Measurements from ENCODE around the gene MAGI2. TPM values are rescaled to one million over a fixed set of nuclear protein-coding genes. Genes with fewer than 3 reads are reported as not detected.

The MAGI2 gene
- total and polyA plus RNA-seq, 2 experiments from 2014 or later, result 10.4 to 26.4 TPM

GRCh38 chr7:79257959-79258358 is 195.5 kb downstream of the MAGI2 start:
- Mint-ChIP-seq H3K27me3 (ENCODE audit: insufficient read depth, low read depth, poor library complexity) (no peaks in the 10 kb centered on the region), H3K27ac (no peak overlapping the region), H3K4me3 (no peak overlapping the region), H3K36me3 (ENCODE audit: low read depth) (no peaks in the 10 kb centered on the region), H3K9me3 (no peaks in the 10 kb centered on the region), H3K4me1 (no peaks in the 10 kb centered on the region)
- Histone ChIP-seq H3K4me3 (no peak overlapping the region), H3K4me2 (no peak overlapping the region), H3K27me3 (ENCODE audit: insufficient read depth) (no peaks in the 10 kb centered on the region), H3K36me3 (ENCODE audit: insufficient read depth) (no peaks in the 10 kb centered on the region), H3K79me2 (replicated peaks; ENCODE audit: insufficient read depth) (no peaks in the 10 kb centered on the region), H2AFZ (no peak overlapping the region), H3K27ac (ENCODE audit: low read depth) (no peak overlapping the region), H3K4me1 (ENCODE audit: insufficient read depth) (no peaks in the 10 kb centered on the region), H3K9me2 (ENCODE audit: insufficient read depth) (no peaks in the 10 kb centered on the region), H3F3A (replicated peaks; ENCODE audit: low read depth) (no peaks in the 10 kb centered on the region), H4K20me1 (replicated peaks; ENCODE audit: insufficient read depth) (no peaks in the 10 kb centered on the region)
- no peak for DNase-seq (ENCODE audit: low spot score)
- no peak for ATAC-seq
- no peak for TF ChIP-seq EZH2 (IDR thresholded peaks at IDR 0.05; ENCODE audit: low read depth, unreplicated experiment)

- Histone ChIP-seq H3F3A (replicated peaks; ENCODE audit: low read depth) (no peaks in the 10 kb centered on the region), H3K27ac (ENCODE audit: low read depth) (no peak overlapping the region), H3K27me3 (ENCODE audit: insufficient read depth) (no peaks in the 10 kb centered on the region), H3K4me2 (no peak overlapping the region), H3K36me3 (ENCODE audit: insufficient read depth) (no peaks in the 10 kb centered on the region), H3K79me2 (replicated peaks; ENCODE audit: insufficient read depth) (no peaks in the 10 kb centered on the region), H4K20me1 (replicated peaks; ENCODE audit: insufficient read depth) (no peaks in the 10 kb centered on the region), H3K4me1 (ENCODE audit: insufficient read depth) (no peaks in the 10 kb centered on the region), H3K9me2 (ENCODE audit: insufficient read depth) (peaks cover 5% of the 10 kb centered on the region; the same call in 1 of the 2 replicates), H3K4me3 (no peak overlapping the region), H2AFZ (no peak overlapping the region)
- TF ChIP-seq EZH2phosphoT487 (IDR thresholded peaks at IDR 0.05; ENCODE audit: unreplicated experiment) (no peak), CTCF (conservative IDR thresholded peaks at IDR 0.05; ENCODE audit: low read depth in 2 of 2) (peak; percentile 54 to 77)
- peak; percentile 71 for ATAC-seq
- Mint-ChIP-seq H3K27me3 (ENCODE audit: insufficient read depth, low read depth, poor library complexity) (no peaks in the 10 kb centered on the region), H3K4me3 (no peak overlapping the region), H3K27ac (no peak overlapping the region), H3K36me3 (ENCODE audit: low read depth) (no peaks in the 10 kb centered on the region), H3K4me1 (no peaks in the 10 kb centered on the region), H3K9me3 (peaks cover 4% of the 10 kb centered on the region; the same call in 1 of the 3 replicates)
- peak; percentile 47 for DNase-seq (ENCODE audit: low spot score)
Observed at GRCh38 chr7:79245623-79246249, 207.7 kb downstream of the MAGI2 start.

GRCh38 chr7:79244482-79244881 is 209.0 kb downstream of the MAGI2 start:
- Histone ChIP-seq H3K9me2 (ENCODE audit: insufficient read depth) (peaks cover 5% of the 10 kb centered on the region; the same call in 1 of the 2 replicates), H3F3A (replicated peaks; ENCODE audit: low read depth) (no peaks in the 10 kb centered on the region), H4K20me1 (replicated peaks; ENCODE audit: insufficient read depth) (no peaks in the 10 kb centered on the region), H3K79me2 (replicated peaks; ENCODE audit: insufficient read depth) (no peaks in the 10 kb centered on the region), H3K4me2 (no peak overlapping the region), H2AFZ (peak overlapping the region; percentile 14; the same call in 1 of the 2 replicates), H3K4me1 (ENCODE audit: insufficient read depth) (no peaks in the 10 kb centered on the region), H3K36me3 (ENCODE audit: insufficient read depth) (no peaks in the 10 kb centered on the region), H3K27me3 (ENCODE audit: insufficient read depth) (no peaks in the 10 kb centered on the region), H3K4me3 (no peak overlapping the region), H3K27ac (ENCODE audit: low read depth) (no peak overlapping the region)
- Mint-ChIP-seq H3K27ac (no peak overlapping the region), H3K27me3 (ENCODE audit: insufficient read depth, low read depth, poor library complexity) (no peaks in the 10 kb centered on the region), H3K4me1 (no peaks in the 10 kb centered on the region), H3K9me3 (peaks cover 4% of the 10 kb centered on the region; the same call in 1 of the 3 replicates), H3K4me3 (no peak overlapping the region), H3K36me3 (ENCODE audit: low read depth) (no peaks in the 10 kb centered on the region)
- DNase-seq (ENCODE audit: low spot score) (no peak), ATAC-seq (no peak)
- TF ChIP-seq CREB1 (CRISPR knock-in tag; IDR thresholded peaks at IDR 0.05; ENCODE audit: low read depth) (no peak), CTCF (conservative IDR thresholded peaks at IDR 0.05; ENCODE audit: low read depth in 2 of 2) (no peak), ZNF331 (CRISPR knock-in tag; IDR thresholded peaks at IDR 0.05; ENCODE audit: low read depth) (no peak)
